Stomach smooth muscle (tissue), 2 donors: ENCODE results near the gene NANOGP8.
"Not testable (repeated sequence)": the region's sequence is repeated elsewhere in the genome, so short reads cannot be mapped to it uniquely, and the experiment has no call there.

ENCODE experiments used
- H3K27ac ChIP-seq: one replicate; pipeline ENCODE4 v1.7.0; 2013; ENCODE audit warnings: mild to moderate bottlenecking, low read length, inconsistent platforms
- H3K27me3 ChIP-seq, 2 donors: one replicate each; pipeline ENCODE4 v1.7.0; 2013; ENCODE audit warnings: low read length in 2 of 2; ENCODE audit not compliant: insufficient read depth in 2 of 2, control insufficient read depth in 1 of 2
- H3K36me3 ChIP-seq, 2 donors: one replicate each; pipeline ENCODE4 v1.7.0; 2013; ENCODE audit warnings: low read length in 2 of 2; ENCODE audit not compliant: control insufficient read depth in 2 of 2, insufficient read depth in 2 of 2
- H3K4me1 ChIP-seq: one replicate; pipeline ENCODE4 v1.7.0; 2013; ENCODE audit warnings: low read length; ENCODE audit not compliant: control insufficient read depth, insufficient read depth
- H3K4me3 ChIP-seq, 2 donors: one replicate each; pipeline ENCODE4 v1.7.0; 2013; ENCODE audit warnings: low read length in 2 of 2
- H3K9ac ChIP-seq, 2 donors: one replicate each; pipeline ENCODE4 v1.7.0; 2013; ENCODE audit warnings: low read length in 2 of 2, mild to moderate bottlenecking in 1 of 2
- H3K9me3 ChIP-seq, 2 donors: one replicate each; pipeline ENCODE4 v1.7.0; 2013; ENCODE audit warnings: low read length in 2 of 2; ENCODE audit not compliant: control insufficient read depth in 2 of 2
- donor health status: healthy.
- donor health status: Pancreatic carcinoma.

NANOGP8 gene

GRCh38 chr15:35095941-35096340 is 10.8 kb upstream of the NANOGP8 start:
- Histone ChIP-seq H3K4me1 (no peaks in the 10 kb centered on the region), H3K27me3 (no peaks in the 10 kb centered on the region), H3K36me3 (no peaks in the 10 kb centered on the region), H3K9me3 (no peaks in the 10 kb centered on the region), H3K27ac (no peak overlapping the region), H3K9ac (no peak overlapping the region), H3K4me3 (no peak overlapping the region)

GRCh38 chr15:35092846-35093245 is 7.8 kb upstream of the NANOGP8 start:
- Histone ChIP-seq H3K9me3 (no peaks in the 10 kb centered on the region), H3K27ac (no peak overlapping the region), H3K4me3 (no peak overlapping the region), H3K27me3 (no peaks in the 10 kb centered on the region), H3K36me3 (no peaks in the 10 kb centered on the region), H3K4me1 (no peaks in the 10 kb centered on the region), H3K9ac (no peak overlapping the region)

- Histone ChIP-seq H3K27me3 (no peaks in the 10 kb centered on the region), H3K36me3 (no peaks in the 10 kb centered on the region), H3K4me3 (no peak overlapping the region), H3K9me3 (no peaks in the 10 kb centered on the region), H3K27ac (no peak overlapping the region), H3K4me1 (no peaks in the 10 kb centered on the region), H3K9ac (no peak overlapping the region)
Measured at GRCh38 chr15:35092311-35092710, 7.2 kb upstream of the NANOGP8 start.

GRCh38 chr15:35090104-35090807 is 5.2 kb upstream of the NANOGP8 start:
- Histone ChIP-seq H3K4me1 (no peaks in the 10 kb centered on the region), H3K9ac (no peak overlapping the region), H3K27me3 (no peaks in the 10 kb centered on the region), H3K36me3 (no peaks in the 10 kb centered on the region), H3K4me3 (no peak overlapping the region), H3K27ac (no peak overlapping the region), H3K9me3 (no peaks in the 10 kb centered on the region)

- Histone ChIP-seq H3K36me3 (no peaks in the 10 kb centered on the region), H3K27ac (no peak overlapping the region), H3K9me3 (no peaks in the 10 kb centered on the region), H3K27me3 (no peaks in the 10 kb centered on the region), H3K4me3 (no peak overlapping the region), H3K9ac (no peak overlapping the region), H3K4me1 (no peaks in the 10 kb centered on the region)
Measured at GRCh38 chr15:35089551-35089950, 4.5 kb upstream of the NANOGP8 start.

- no peak overlapping the region for H3K27ac ChIP-seq
- H3K4me3 ChIP-seq, result no peak overlapping the region
- no peaks in the 10 kb centered on the region for H3K27me3 ChIP-seq
- no peak overlapping the region for H3K9ac ChIP-seq
- H3K9me3 ChIP-seq, result no peaks in the 10 kb centered on the region
- H3K4me1 ChIP-seq, result no peaks in the 10 kb centered on the region
- H3K36me3 ChIP-seq, result no peaks in the 10 kb centered on the region
Measured at GRCh38 chr15:35088329-35088728, 3.2 kb upstream of the NANOGP8 start.

GRCh38 chr15:35087759-35088158 is 2.7 kb upstream of the NANOGP8 start:
- Histone ChIP-seq H3K9me3 (no peaks in the 10 kb centered on the region), H3K4me1 (no peaks in the 10 kb centered on the region), H3K36me3 (no peaks in the 10 kb centered on the region), H3K27ac (no peak overlapping the region), H3K27me3 (no peaks in the 10 kb centered on the region), H3K9ac (no peak overlapping the region), H3K4me3 (no peak overlapping the region)

- not testable (repeated sequence) for H3K27me3 ChIP-seq, H3K4me1 ChIP-seq, H3K9me3 ChIP-seq, H3K36me3 ChIP-seq, H3K9ac ChIP-seq, H3K4me3 ChIP-seq, H3K27ac ChIP-seq
Measured at GRCh38 chr15:35082371-35083348, 2.4 kb downstream of the NANOGP8 start.

GRCh38 chr15:35081626-35082365 is 3.3 kb downstream of the NANOGP8 start:
- not testable (repeated sequence) for H3K36me3 ChIP-seq, H3K4me1 ChIP-seq

GRCh38 chr15:35080226-35080625 is 4.9 kb downstream of the NANOGP8 start:
- no peaks in the 10 kb centered on the region for H3K27me3 ChIP-seq
- H3K9me3 ChIP-seq, result no peaks in the 10 kb centered on the region
- peaks cover 3% of the 10 kb centered on the region for H3K4me1 ChIP-seq
- H3K36me3 ChIP-seq, result no peaks in the 10 kb centered on the region
- no peak overlapping the region for H3K4me3 ChIP-seq
- no peak overlapping the region for H3K27ac ChIP-seq
- no peak overlapping the region for H3K9ac ChIP-seq

More at GRCh38 chr15:35081626-35082365, 3.3 kb downstream of the NANOGP8 start:
- H3K27ac ChIP-seq, H3K4me3 ChIP-seq, H3K9ac ChIP-seq, H3K27me3 ChIP-seq, H3K9me3 ChIP-seq: not testable (repeated sequence)
